ENCODE measurements around the gene HIVEP3. TPM values are rescaled to one million over a fixed set of nuclear protein-coding genes. Genes with fewer than 3 reads are reported as not detected.

Gene HIVEP3
- total RNA-seq, 2 donors from 2014 or later, result 0.13 to 0.99 TPM

DNA sequence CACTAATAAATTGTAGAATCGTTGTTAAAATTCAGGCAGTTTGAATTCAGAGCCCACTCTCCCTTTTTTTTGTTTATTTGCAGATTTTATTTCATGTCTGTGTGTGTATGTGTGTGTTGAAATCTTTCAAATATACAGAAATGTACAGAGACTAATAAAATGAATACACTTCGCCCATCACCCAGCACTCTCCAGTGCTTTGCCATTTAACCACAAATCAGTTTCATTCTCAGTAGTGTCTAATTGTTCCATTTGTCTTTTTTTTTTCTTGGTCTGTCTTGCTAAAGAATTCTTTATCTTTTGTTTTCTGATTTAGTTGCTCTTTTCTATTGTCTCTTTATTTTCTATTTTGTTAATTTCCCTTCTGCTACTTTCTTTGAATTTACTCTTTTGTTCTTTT is 99.7 kb downstream of the HIVEP3 start:
- Histone ChIP-seq H3K27ac (ENCODE audit: low read depth, low read length) (no peak overlapping the region), H3K4me3 (ENCODE audit: low read length) (no peak overlapping the region), H3K36me3 (ENCODE audit: control insufficient read depth, insufficient read depth, low read length) (no peaks in the 10 kb centered on the region), H3K4me1 (ENCODE audit: control insufficient read depth, insufficient read depth, low read length) (peaks cover 12% of the 10 kb centered on the region), H3K9ac (ENCODE audit: extremely low read depth, low read length, poor library complexity, severe bottlenecking) (no peak overlapping the region), H3K9me3 (ENCODE audit: control insufficient read depth, low read length) (no peaks in the 10 kb centered on the region), H3K27me3 (ENCODE audit: control insufficient read depth, insufficient read depth, low read length, poor library complexity, severe bottlenecking) (peaks cover 4% of the 10 kb centered on the region)
- Mint-ChIP-seq H3K27ac (no peak overlapping the region), H3K4me1 (peaks cover 14% of the 10 kb centered on the region), H3K9me3 (no peaks in the 10 kb centered on the region), H3K4me3 (no peak overlapping the region), H3K27me3 (ENCODE audit: insufficient read depth) (no peaks in the 10 kb centered on the region), H3K36me3 (ENCODE audit: low read depth) (no peaks in the 10 kb centered on the region)
- no peak for DNase-seq
- TF ChIP-seq, protein P1, sequence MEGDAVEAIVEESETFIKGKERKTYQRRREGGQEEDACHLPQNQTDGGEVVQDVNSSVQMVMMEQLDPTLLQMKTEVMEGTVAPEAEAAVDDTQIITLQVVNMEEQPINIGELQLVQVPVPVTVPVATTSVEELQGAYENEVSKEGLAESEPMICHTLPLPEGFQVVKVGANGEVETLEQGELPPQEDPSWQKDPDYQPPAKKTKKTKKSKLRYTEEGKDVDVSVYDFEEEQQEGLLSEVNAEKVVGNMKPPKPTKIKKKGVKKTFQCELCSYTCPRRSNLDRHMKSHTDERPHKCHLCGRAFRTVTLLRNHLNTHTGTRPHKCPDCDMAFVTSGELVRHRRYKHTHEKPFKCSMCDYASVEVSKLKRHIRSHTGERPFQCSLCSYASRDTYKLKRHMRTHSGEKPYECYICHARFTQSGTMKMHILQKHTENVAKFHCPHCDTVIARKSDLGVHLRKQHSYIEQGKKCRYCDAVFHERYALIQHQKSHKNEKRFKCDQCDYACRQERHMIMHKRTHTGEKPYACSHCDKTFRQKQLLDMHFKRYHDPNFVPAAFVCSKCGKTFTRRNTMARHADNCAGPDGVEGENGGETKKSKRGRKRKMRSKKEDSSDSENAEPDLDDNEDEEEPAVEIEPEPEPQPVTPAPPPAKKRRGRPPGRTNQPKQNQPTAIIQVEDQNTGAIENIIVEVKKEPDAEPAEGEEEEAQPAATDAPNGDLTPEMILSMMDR (conservative IDR thresholded peaks at IDR 0.05), result no peak
- WGBS, 2 experiments (ENCODE audit: insufficient coverage in 1 of 2, insufficient read length in 1 of 2), result 91 to 100% methylated on average over 1 to 2 of the region's 2 CpGs

DNA sequence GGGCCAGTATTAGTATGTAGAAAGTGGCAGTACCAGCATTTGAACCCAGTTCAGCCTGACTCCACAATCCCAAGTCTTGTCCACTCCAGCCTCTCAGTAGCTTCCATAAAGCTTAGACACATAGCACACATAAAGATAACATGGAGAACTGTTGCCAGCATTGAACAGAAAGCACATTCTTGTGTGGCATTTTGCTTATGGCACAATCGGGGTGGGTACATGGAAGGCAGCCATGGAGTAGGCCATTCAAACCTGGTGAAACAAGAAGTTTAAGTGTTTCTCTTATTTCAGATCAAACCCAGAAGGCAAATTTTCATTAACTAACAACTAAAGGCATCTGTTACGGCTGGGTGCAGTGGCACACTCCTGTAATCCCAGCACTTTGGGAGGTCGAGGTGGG is 102.7 kb downstream of the HIVEP3 start:
- H3K9ac ChIP-seq (ENCODE audit: extremely low read depth, low read length, poor library complexity, severe bottlenecking), result no peak overlapping the region
- H3K27me3 ChIP-seq (ENCODE audit: control insufficient read depth, insufficient read depth, low read length, poor library complexity, severe bottlenecking), result peaks cover 4% of the 10 kb centered on the region
- no peak overlapping the region for H3K27ac ChIP-seq (ENCODE audit: low read depth, low read length)
- no peaks in the 10 kb centered on the region for H3K27me3 Mint-ChIP-seq (ENCODE audit: insufficient read depth)
- no peaks in the 10 kb centered on the region for H3K4me1 Mint-ChIP-seq
- DNase-seq, result no peak
- H3K9me3 Mint-ChIP-seq, result no peaks in the 10 kb centered on the region
- H3K9me3 ChIP-seq (ENCODE audit: control insufficient read depth, low read length), result no peaks in the 10 kb centered on the region
- no peaks in the 10 kb centered on the region for H3K36me3 ChIP-seq (ENCODE audit: control insufficient read depth, insufficient read depth, low read length)
- TF ChIP-seq, protein P1 (conservative IDR thresholded peaks at IDR 0.05), result no peak
- H3K4me3 ChIP-seq (ENCODE audit: low read length), result no peak overlapping the region
- H3K36me3 Mint-ChIP-seq (ENCODE audit: low read depth), result no peaks in the 10 kb centered on the region
- no peaks in the 10 kb centered on the region for H3K4me1 ChIP-seq (ENCODE audit: control insufficient read depth, insufficient read depth, low read length)
- no peak overlapping the region for H3K27ac Mint-ChIP-seq
- 85 to 100% methylated on average over 1 to 3 of the region's 3 CpGs for WGBS, 2 experiments (ENCODE audit: insufficient coverage in 1 of 2, insufficient read length in 1 of 2)
- no peak overlapping the region for H3K4me3 Mint-ChIP-seq

DNA sequence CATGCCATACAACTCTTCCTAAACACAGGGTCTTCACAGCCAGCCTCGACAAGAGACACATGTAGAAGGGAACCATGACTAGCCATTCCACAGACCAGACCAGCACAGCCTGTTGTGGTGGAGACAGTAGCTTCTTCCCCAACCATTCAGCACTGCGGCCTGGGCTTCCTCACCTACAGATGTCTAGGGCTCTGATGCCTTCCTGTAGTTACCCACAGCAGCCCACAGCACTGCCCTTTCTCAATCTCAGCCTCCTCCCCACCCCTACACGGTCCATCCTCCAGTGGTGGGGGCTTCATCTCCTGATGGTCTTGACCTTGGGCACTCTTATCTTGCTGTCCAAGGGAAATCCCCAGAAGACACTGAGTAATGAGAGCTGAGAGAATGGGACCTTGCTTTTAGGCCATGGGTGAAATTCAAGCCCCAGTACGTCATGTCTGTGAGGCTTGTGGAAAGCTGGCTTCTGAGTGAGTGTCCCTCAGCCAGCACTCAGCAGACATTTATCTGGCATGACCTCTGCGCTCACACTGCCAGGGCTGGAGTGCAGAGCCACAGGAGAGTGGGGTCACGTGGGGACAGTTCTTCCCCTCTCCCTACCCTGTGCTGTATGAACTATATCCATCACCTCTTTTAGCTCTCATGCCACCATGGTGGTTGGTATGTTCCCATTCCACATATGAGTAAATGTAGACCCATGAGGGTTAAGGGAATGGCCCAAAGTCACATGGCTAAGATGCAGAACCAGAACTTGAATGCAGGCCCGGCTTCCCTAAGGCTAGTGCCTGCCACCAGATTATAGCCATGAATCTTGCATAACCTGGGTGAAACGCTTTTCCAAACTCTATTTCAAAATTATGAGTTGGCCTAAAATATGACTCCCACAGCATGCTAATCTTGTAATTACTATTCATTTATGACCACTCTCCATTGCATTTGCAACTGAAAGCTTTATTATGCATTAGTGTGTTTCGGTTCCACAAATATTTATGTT is 104.7 kb downstream of the HIVEP3 start:
- no peaks in the 10 kb centered on the region for H3K9me3 Mint-ChIP-seq
- no peak overlapping the region for H3K27ac ChIP-seq (ENCODE audit: low read depth, low read length)
- no peak overlapping the region for H3K9ac ChIP-seq (ENCODE audit: extremely low read depth, low read length, poor library complexity, severe bottlenecking)
- H3K4me1 ChIP-seq (ENCODE audit: control insufficient read depth, insufficient read depth, low read length), result no peaks in the 10 kb centered on the region
- H3K4me1 Mint-ChIP-seq, result no peaks in the 10 kb centered on the region
- no peaks in the 10 kb centered on the region for H3K36me3 ChIP-seq (ENCODE audit: control insufficient read depth, insufficient read depth, low read length)
- H3K4me3 Mint-ChIP-seq, result no peak overlapping the region
- H3K36me3 Mint-ChIP-seq (ENCODE audit: low read depth), result no peaks in the 10 kb centered on the region
- H3K27me3 ChIP-seq (ENCODE audit: control insufficient read depth, insufficient read depth, low read length, poor library complexity, severe bottlenecking), result peaks cover 4% of the 10 kb centered on the region
- no peak overlapping the region for H3K4me3 ChIP-seq (ENCODE audit: low read length)
- 91 to 98% methylated on average over 7 to 9 of the region's 9 CpGs for WGBS, 2 experiments (ENCODE audit: insufficient coverage in 1 of 2, insufficient read length in 1 of 2)
- TF ChIP-seq, protein P1 (conservative IDR thresholded peaks at IDR 0.05), result no peak
- no peaks in the 10 kb centered on the region for H3K9me3 ChIP-seq (ENCODE audit: control insufficient read depth, low read length)
- no peak overlapping the region for H3K27ac Mint-ChIP-seq
- no peaks in the 10 kb centered on the region for H3K27me3 Mint-ChIP-seq (ENCODE audit: insufficient read depth)
- DNase-seq, result no peak
